Measurements from ENCODE around the gene KCNT2. TPM values are rescaled to one million over a fixed set of nuclear protein-coding genes. Genes with fewer than 3 reads are reported as not detected.
"Not testable (repeated sequence)": the region's sequence is repeated elsewhere in the genome, so short reads cannot be mapped to it uniquely, and the experiment has no call there.

Gene KCNT2
- total RNA-seq, 2 experiments from 2014 or later = not detected

- CTCF ChIA-PET = no interaction called here
- ATAC-seq (no peak), DNase-seq (no peak)
- Mint-ChIP-seq H3K9me3 (ENCODE audit: low read depth) (no peaks in the 10 kb centered on the region), H3K4me3 (no peak overlapping the region), H3K27me3 (no peaks in the 10 kb centered on the region), H3K27ac (no peak overlapping the region), H3K36me3 (no peaks in the 10 kb centered on the region), H3K4me1 (no peaks in the 10 kb centered on the region)
These were observed 290.4 kb downstream of the KCNT2 start for GRCh38 chr1:196317535-196318522.

- no peak overlapping the region for H3K4me3 Mint-ChIP-seq
- no peak overlapping the region for H3K27ac Mint-ChIP-seq
- ATAC-seq = no peak
- CTCF ChIA-PET = no interaction called here
- H3K4me1 Mint-ChIP-seq = no peaks in the 10 kb centered on the region
- no peak for DNase-seq
- H3K9me3 Mint-ChIP-seq (ENCODE audit: low read depth) = no peaks in the 10 kb centered on the region
- no peaks in the 10 kb centered on the region for H3K27me3 Mint-ChIP-seq
- H3K36me3 Mint-ChIP-seq = no peaks in the 10 kb centered on the region
These were observed 295.5 kb downstream of the KCNT2 start for GRCh38 chr1:196312739-196313138.

GRCh38 chr1:196309386-196309785 is 298.9 kb downstream of the KCNT2 start:
- Mint-ChIP-seq H3K9me3 (ENCODE audit: low read depth) (no peaks in the 10 kb centered on the region), H3K4me3 (no peak overlapping the region), H3K36me3 (no peaks in the 10 kb centered on the region), H3K27ac (no peak overlapping the region), H3K27me3 (no peaks in the 10 kb centered on the region), H3K4me1 (no peaks in the 10 kb centered on the region)
- DNase-seq (no peak), ATAC-seq (no peak)
- CTCF ChIA-PET = no interaction called here

- Mint-ChIP-seq H3K9me3 (ENCODE audit: low read depth) (no peaks in the 10 kb centered on the region), H3K4me3 (no peak overlapping the region), H3K36me3 (no peaks in the 10 kb centered on the region), H3K4me1 (no peaks in the 10 kb centered on the region), H3K27me3 (no peaks in the 10 kb centered on the region), H3K27ac (no peak overlapping the region)
- ATAC-seq = no peak
- DNase-seq = no peak
- CTCF ChIA-PET = no interaction called here
These were observed 300.1 kb downstream of the KCNT2 start for GRCh38 chr1:196308176-196308575.

GRCh38 chr1:196306421-196306820 is 301.8 kb downstream of the KCNT2 start:
- DNase-seq = no peak
- H3K27me3 Mint-ChIP-seq = no peaks in the 10 kb centered on the region
- no peak overlapping the region for H3K4me3 Mint-ChIP-seq
- H3K36me3 Mint-ChIP-seq = no peaks in the 10 kb centered on the region
- CTCF ChIA-PET = no interaction called here
- H3K27ac Mint-ChIP-seq = no peak overlapping the region
- ATAC-seq = no peak
- H3K9me3 Mint-ChIP-seq (ENCODE audit: low read depth) = no peaks in the 10 kb centered on the region
- H3K4me1 Mint-ChIP-seq = no peaks in the 10 kb centered on the region

- ATAC-seq (no peak), DNase-seq (no peak)
- Mint-ChIP-seq H3K9me3 (ENCODE audit: low read depth) (no peaks in the 10 kb centered on the region), H3K36me3 (no peaks in the 10 kb centered on the region), H3K4me3 (no peak overlapping the region), H3K4me1 (no peaks in the 10 kb centered on the region), H3K27ac (no peak overlapping the region), H3K27me3 (no peaks in the 10 kb centered on the region)
- CTCF ChIA-PET = no interaction called here
These were observed 303.0 kb downstream of the KCNT2 start for GRCh38 chr1:196305216-196305615.

- no peak for DNase-seq
- Mint-ChIP-seq H3K9me3 (ENCODE audit: low read depth) (no peaks in the 10 kb centered on the region), H3K36me3 (no peaks in the 10 kb centered on the region), H3K27me3 (no peaks in the 10 kb centered on the region), H3K4me3 (no peak overlapping the region), H3K4me1 (no peaks in the 10 kb centered on the region), H3K27ac (no peak overlapping the region)
- no peak for ATAC-seq
- CTCF ChIA-PET = no interaction called here
These were observed 305.3 kb downstream of the KCNT2 start for GRCh38 chr1:196302981-196303380.

GRCh38 chr1:196302420-196302819 is 305.8 kb downstream of the KCNT2 start:
- no peak overlapping the region for H3K27ac Mint-ChIP-seq
- H3K4me1 Mint-ChIP-seq = no peaks in the 10 kb centered on the region

GRCh38 chr1:196295766-196296165 is 312.5 kb downstream of the KCNT2 start:
- Mint-ChIP-seq H3K27me3 (no peaks in the 10 kb centered on the region), H3K27ac (no peak overlapping the region), H3K4me1 (no peaks in the 10 kb centered on the region), H3K4me3 (no peak overlapping the region), H3K9me3 (ENCODE audit: low read depth) (no peaks in the 10 kb centered on the region), H3K36me3 (no peaks in the 10 kb centered on the region)
- CTCF ChIA-PET = no interaction called here
- no peak for ATAC-seq
- no peak for DNase-seq

More at GRCh38 chr1:196302420-196302819, 305.8 kb downstream of the KCNT2 start:
- CTCF ChIA-PET = no interaction called here
- DNase-seq (no peak), ATAC-seq (no peak)
- H3K27me3 Mint-ChIP-seq = no peaks in the 10 kb centered on the region
- no peak overlapping the region for H3K4me3 Mint-ChIP-seq
- no peaks in the 10 kb centered on the region for H3K9me3 Mint-ChIP-seq (ENCODE audit: low read depth)
- H3K36me3 Mint-ChIP-seq = no peaks in the 10 kb centered on the region

DNA sequence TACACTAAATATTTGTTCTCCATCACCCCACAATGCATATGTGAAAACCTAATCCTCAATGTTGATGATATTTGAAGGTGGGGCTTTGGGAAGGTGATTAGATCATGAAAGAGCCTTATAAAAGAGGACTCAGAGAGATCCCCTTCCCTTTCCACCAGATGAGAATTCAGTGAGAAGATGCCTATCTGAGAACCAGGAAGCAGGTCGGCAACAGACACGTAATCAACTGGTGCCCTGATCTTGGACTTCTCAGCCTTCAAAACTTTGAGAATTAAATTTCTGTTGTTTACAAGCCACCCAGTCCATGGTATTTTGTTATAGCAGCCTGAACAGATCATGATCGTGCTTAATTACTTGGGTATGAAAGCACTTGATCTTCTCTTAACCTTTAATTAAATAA is 329.4 kb downstream of the KCNT2 start:
- Mint-ChIP-seq H3K4me3 (no peak overlapping the region), H3K9me3 (ENCODE audit: low read depth) (no peaks in the 10 kb centered on the region), H3K27me3 (no peaks in the 10 kb centered on the region), H3K4me1 (no peaks in the 10 kb centered on the region), H3K27ac (no peak overlapping the region), H3K36me3 (no peaks in the 10 kb centered on the region)
- DNase-seq (no peak), ATAC-seq (no peak)
- CTCF ChIA-PET = no interaction called here

GRCh38 chr1:196277860-196278259 is 330.4 kb downstream of the KCNT2 start:
- no peak for DNase-seq
- CTCF ChIA-PET = no interaction called here
- H3K27ac Mint-ChIP-seq = no peak overlapping the region
- H3K36me3 Mint-ChIP-seq = no peaks in the 10 kb centered on the region
- H3K4me3 Mint-ChIP-seq = no peak overlapping the region
- H3K27me3 Mint-ChIP-seq = no peaks in the 10 kb centered on the region
- H3K9me3 Mint-ChIP-seq (ENCODE audit: low read depth) = no peaks in the 10 kb centered on the region
- no peak for ATAC-seq
- no peaks in the 10 kb centered on the region for H3K4me1 Mint-ChIP-seq

DNA sequence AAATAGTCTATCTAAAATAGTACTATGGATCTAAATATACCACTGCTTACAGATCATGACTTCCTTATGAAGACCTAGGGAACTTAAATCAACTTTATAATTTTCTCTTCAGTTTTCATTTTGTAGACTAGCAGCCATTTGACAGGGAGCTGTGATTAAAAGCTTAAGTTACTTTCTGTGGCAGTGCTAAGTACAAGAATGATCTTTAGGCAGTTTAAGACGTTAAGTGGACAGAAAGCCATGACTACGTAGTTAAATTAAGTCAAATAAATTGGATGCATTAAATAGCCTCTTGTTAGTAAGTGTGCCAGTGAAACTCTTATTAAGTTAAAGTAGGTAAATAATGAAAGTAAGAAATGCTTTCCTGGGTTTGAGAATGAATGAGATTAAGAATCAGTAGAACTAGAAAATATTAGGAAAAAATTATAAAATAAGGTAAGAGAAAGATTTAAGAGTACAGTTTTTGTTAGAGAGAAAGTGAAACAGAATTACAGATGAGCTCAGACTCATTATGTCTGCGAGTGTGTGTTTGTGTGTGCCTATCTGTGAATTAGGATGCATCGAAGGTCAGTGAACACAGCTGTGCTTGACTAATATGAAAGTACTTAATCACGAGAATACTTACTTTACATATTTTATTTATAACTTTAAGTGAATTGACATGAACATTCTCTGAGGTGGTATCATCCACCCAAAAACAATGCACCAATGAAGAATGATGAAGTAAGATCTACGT is 336.9 kb downstream of the KCNT2 start:
- no peak for ATAC-seq
- no peak overlapping the region for H3K27ac Mint-ChIP-seq
- H3K4me1 Mint-ChIP-seq = no peaks in the 10 kb centered on the region

DNA sequence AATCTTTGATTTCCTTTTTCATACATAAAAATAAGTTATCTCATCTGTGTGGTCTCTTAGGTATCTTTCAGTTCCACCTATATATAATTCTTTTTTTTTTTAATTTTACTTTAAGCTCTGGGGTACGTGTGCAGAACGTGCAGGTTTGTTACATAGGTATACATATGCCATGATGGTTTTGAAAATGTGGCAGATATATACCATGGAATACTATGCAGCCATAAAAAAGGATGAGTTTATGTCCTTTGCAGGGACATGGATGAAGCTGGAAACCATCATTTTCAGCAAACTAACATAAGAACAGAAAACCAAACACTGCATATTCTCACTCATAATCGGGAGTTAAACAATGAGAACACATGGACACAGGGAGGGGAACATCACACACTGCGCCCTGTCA is 345.2 kb downstream of the KCNT2 start:
- H3K27ac Mint-ChIP-seq; H3K4me3 Mint-ChIP-seq; H3K27me3 Mint-ChIP-seq; H3K9me3 Mint-ChIP-seq (ENCODE audit: low read depth); DNase-seq; H3K4me1 Mint-ChIP-seq; ATAC-seq; H3K36me3 Mint-ChIP-seq; CTCF ChIA-PET: not testable (repeated sequence)

More for the DNA sequence above, 336.9 kb downstream of the KCNT2 start:
- no peak for DNase-seq
- no peaks in the 10 kb centered on the region for H3K36me3 Mint-ChIP-seq
- no peaks in the 10 kb centered on the region for H3K9me3 Mint-ChIP-seq (ENCODE audit: low read depth)
- no peaks in the 10 kb centered on the region for H3K27me3 Mint-ChIP-seq
- H3K4me3 Mint-ChIP-seq = no peak overlapping the region
- CTCF ChIA-PET = no interaction called here

- ATAC-seq = no peak
- DNase-seq = no peak
- H3K27me3 Mint-ChIP-seq = no peaks in the 10 kb centered on the region
- H3K36me3 Mint-ChIP-seq = no peaks in the 10 kb centered on the region
- no peak overlapping the region for H3K4me3 Mint-ChIP-seq
- H3K27ac Mint-ChIP-seq = no peak overlapping the region
- no peaks in the 10 kb centered on the region for H3K4me1 Mint-ChIP-seq
- no peaks in the 10 kb centered on the region for H3K9me3 Mint-ChIP-seq (ENCODE audit: low read depth)
- CTCF ChIA-PET = no interaction called here
These were observed 348.0 kb downstream of the KCNT2 start for GRCh38 chr1:196260270-196260669.
